ENCODE measurements around the gene PPP1R12A. TPM values are rescaled to one million over a fixed set of nuclear protein-coding genes. Genes with fewer than 3 reads are reported as not detected.

Gene PPP1R12A
- total and polyA plus RNA-seq, 9 of the 15 experiments (the other 6 are each of a cell fraction or from before 2014, with no cell fraction given): 26.4 to 119 (median 53.3) TPM

- TF ChIP-seq FOXO4 (CRISPR knock-in tag; IDR thresholded peaks at IDR 0.05) (0 out of 2 replicates have a peak, but pooled peaks have one; percentile 1), MNT (conservative IDR thresholded peaks at IDR 0.05) (no peak), NCOR1 (IDR thresholded peaks at IDR 0.05) (no peak), DLX4 (CRISPR knock-in tag; IDR thresholded peaks at IDR 0.05) (no peak), ZBTB40 (IDR thresholded peaks at IDR 0.05) (0 out of 2 replicates have a peak, but pooled peaks have one; percentile 11), ZBTB40 (CRISPR knock-in tag; IDR thresholded peaks at IDR 0.05) (no peak), GTF2E2 (tag; IDR thresholded peaks at IDR 0.05) (no peak), HDGF (IDR thresholded peaks at IDR 0.05) (no peak), ZBTB8A (IDR thresholded peaks at IDR 0.05; ENCODE audit: partially characterized antibody) (no peak), ZNF766 (CRISPR knock-in tag; conservative IDR thresholded peaks at IDR 0.05) (no peak), STAG1 (CRISPR knock-in tag; IDR thresholded peaks at IDR 0.05; ENCODE audit: borderline replicate concordance) (no peak), NR1H2 (CRISPR knock-in tag; IDR thresholded peaks at IDR 0.05) (0 out of 2 replicates have a peak, but pooled peaks have one; percentile 18), CCAR2 (IDR thresholded peaks at IDR 0.05; ENCODE audit: low read depth, low read length) (no peak), NBN (IDR thresholded peaks at IDR 0.05; ENCODE audit: low read depth) (no peak)
Observed at GRCh38 chr12:79935624-79936345, 888 bp upstream of the PPP1R12A start (continued).

All from K562 (cell line).